ENCODE measurements around the gene UBE4A.

The UBE4A gene, protein sequence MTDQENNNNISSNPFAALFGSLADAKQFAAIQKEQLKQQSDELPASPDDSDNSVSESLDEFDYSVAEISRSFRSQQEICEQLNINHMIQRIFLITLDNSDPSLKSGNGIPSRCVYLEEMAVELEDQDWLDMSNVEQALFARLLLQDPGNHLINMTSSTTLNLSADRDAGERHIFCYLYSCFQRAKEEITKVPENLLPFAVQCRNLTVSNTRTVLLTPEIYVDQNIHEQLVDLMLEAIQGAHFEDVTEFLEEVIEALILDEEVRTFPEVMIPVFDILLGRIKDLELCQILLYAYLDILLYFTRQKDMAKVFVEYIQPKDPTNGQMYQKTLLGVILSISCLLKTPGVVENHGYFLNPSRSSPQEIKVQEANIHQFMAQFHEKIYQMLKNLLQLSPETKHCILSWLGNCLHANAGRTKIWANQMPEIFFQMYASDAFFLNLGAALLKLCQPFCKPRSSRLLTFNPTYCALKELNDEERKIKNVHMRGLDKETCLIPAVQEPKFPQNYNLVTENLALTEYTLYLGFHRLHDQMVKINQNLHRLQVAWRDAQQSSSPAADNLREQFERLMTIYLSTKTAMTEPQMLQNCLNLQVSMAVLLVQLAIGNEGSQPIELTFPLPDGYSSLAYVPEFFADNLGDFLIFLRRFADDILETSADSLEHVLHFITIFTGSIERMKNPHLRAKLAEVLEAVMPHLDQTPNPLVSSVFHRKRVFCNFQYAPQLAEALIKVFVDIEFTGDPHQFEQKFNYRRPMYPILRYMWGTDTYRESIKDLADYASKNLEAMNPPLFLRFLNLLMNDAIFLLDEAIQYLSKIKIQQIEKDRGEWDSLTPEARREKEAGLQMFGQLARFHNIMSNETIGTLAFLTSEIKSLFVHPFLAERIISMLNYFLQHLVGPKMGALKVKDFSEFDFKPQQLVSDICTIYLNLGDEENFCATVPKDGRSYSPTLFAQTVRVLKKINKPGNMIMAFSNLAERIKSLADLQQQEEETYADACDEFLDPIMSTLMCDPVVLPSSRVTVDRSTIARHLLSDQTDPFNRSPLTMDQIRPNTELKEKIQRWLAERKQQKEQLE

DNA sequence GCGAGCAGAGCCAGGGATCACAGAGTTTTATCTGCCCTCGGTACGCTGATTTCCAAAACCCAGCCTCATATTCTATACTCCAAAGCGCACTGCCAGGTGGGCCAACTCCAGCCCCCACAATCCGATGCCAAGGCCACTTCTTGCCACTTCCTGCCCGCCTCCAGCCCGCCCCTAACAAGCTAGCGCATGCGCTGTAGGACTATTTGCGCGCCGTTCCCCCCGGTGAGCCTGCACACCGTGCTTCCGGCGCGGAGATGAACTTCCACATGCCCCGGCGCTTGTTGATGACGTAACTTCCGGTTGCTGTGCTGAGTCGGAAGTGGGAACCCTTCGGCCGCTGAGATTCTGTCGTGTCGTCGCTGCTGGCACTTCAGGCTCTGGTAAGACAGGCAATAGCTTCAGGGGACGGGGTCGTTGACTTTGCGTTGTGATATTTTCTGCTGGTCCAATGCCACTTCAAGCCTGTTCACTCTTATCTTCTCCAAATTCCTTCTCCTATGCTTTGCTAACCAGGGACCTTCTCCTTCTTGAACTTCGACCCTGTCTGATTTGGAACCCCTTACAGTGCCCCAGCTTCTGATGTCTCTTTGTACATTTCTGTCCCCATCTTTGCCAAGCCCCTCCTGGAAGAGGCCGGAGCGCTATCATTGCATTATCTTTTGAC, at the start of gene UBE4A:
Gene UBE4A (plus strand): TSS at position 306 of the 664 bp plus-strand sequence. CDS start 5,481 bp downstream, outside the sequence.
- peak; percentile 60 for DNase-seq

- DNase-seq, result no peak
These were observed 49.1 kb upstream of the UBE4A start for GRCh38 chr11:118310271-118310670.

DNA sequence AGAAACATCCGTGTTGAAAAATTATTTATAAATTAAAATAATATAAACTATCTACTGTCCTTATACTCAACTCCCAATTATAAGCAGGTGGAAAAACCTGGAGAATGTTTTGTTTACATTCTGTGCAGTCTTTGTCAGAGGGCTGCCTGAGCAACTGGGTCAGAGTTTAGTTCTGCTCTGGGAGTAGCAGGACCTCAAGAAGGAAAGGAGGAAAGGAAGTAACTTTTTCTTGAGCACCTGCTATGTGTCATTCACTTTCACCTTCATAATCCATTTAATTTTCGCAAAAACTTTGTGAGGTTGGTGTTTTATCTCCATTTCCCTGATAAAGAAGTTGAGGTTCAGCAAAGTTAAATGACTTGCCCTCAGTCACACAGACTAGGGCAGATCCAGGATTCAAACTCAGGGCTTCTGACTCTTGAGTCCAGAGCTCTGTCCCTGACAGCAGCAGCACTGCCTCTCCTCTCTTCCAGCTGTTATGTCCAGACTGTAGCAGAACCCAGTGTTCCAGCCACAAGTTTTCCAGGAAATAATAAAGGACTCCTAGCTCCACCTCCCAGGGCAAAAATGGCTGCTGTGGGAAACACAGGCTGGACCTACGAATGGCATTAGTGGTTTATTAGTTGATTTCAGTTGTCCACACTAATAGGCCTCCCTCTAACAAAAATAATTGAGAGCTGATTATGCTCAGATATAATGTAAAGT, 48.5 kb upstream of the UBE4A start:
- no peak for DNase-seq

- no peak for DNase-seq
These were observed 47.9 kb upstream of the UBE4A start for GRCh38 chr11:118311518-118311917.

GRCh38 chr11:118312328-118312727, 47.1 kb upstream of the UBE4A start:
- DNase-seq, result no peak

GRCh38 chr11:118313242-118313641, 46.2 kb upstream of the UBE4A start:
- DNase-seq, result peak; percentile 71

DNA sequence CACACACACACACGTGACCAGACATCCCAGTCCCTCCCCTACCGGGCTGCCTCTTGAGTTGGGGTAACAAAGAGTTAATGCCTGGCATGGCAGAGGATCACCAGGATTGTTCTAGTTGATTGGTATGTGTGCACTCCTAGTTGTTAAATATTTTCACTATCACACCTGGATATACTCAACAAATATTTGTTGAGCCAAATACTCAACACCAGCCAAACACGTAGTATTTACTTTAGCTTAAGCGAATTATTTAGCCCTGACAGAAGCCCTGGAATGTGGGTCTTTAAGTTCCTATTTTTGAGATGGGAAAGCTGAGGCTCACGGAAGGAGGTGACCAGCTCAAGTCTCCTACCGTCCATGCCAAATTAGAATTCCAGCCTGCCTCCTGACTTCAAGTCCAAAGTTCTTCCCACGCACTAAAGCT, 44.4 kb upstream of the UBE4A start:
- no peak for DNase-seq

DNA sequence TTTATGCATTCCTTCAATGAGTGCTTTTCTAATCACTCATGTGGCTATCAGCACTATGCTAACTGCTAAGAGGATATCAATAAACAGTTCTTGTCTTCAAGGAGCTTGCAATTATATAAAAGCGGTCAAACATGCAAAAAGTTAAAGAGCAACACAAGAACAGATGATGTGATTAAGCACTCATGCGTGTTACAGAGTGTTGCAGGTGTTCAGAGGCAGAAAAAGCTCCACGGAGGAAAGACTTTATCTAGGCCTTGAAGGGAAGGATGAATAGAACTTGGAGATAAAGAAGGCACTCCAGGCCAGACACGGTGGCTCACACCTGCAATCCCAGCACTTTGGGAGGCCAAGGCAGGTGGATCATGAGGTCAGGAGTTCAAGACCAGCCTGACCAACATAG, 41.3 kb upstream of the UBE4A start:
- no peak for DNase-seq

GRCh38 chr11:118318581-118319336, 40.6 kb upstream of the UBE4A start:
- no peak for DNase-seq

- no peak for DNase-seq
These were observed 40.1 kb upstream of the UBE4A start for GRCh38 chr11:118319337-118319707.

- no peak for DNase-seq
These were observed 38.9 kb upstream of the UBE4A start for GRCh38 chr11:118320515-118320914.

- DNase-seq, result no peak
These were observed 37.9 kb upstream of the UBE4A start for GRCh38 chr11:118321386-118322082.

DNA sequence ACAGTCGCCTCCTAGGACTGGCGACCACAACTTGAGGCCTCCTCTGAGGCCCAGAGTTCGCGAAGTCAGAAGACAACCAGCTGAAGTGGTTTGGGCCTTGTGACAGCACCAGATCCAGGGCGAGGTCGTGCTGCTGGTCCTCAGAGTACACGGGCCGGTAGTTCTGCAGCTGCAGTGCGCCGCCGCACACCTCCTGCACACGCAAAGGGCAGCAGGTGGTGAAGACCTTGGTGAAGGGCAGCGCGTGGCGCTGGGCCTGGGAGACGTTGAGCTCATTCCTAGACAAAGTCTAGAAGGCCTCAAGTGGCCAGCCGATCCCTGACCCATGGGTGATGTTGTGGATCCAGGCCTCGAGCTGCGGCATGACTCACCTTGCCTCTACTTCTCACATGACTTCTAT, 36.7 kb upstream of the UBE4A start:
- no peak for DNase-seq

GRCh38 chr11:118325283-118325682, 34.1 kb upstream of the UBE4A start:
- no peak for DNase-seq

DNA sequence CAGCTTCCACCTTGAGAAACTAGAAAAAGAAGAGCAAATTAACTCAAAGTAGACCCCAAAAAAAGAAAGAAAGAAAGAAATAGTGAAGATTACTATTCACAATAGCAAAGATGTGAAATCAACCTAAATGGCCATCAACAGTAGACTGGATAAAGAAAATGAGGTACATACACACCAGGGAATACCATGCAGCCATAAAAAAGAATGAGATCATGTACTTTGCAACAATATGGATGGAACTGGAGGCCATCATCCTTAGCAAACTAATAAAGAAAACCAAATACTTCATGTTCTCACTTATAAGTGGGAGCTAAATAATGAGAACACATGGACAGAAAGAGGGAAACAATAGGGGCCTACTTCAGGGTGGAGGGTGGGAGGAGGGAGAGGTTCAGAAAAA, 30.7 kb upstream of the UBE4A start:
- no peak for DNase-seq

- no peak for DNase-seq
These were observed 24.7 kb upstream of the UBE4A start for GRCh38 chr11:118334745-118335144.

DNA sequence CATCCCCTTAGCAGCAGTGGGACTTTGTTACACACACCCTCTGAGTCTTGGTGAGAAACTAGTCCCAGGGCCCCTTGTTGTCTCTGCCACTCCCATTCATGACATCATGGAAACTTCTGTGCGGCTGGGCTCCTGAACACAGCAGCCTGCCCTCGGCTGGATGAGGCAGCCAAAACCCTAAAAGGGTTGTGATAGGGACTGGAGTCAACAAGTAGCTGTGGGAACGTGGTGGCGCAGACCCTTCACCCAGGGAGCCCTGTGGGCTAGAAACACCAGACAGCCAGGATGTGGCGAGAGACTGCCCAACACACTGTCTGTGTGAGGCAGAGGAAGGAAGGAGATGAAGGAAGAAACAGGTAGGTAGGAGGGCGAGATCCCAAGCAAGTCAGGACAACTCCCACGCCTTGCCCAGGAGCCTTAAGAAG, 20.8 kb upstream of the UBE4A start:
- no peak for DNase-seq

- DNase-seq, result no peak
These were observed 20.0 kb upstream of the UBE4A start for GRCh38 chr11:118339281-118339961.

- no peak for DNase-seq
These were observed 19.0 kb upstream of the UBE4A start for GRCh38 chr11:118340449-118340848.

GRCh38 chr11:118341261-118341660, 18.1 kb upstream of the UBE4A start:
- DNase-seq, result no peak

All from NCI-H524 treated with DMSO at 0.1 percent for 48 hours (cell line).